HEK293T (cell line): ENCODE results near the gene HMGXB3.

Experiments used
- ARNT ChIP-seq: fragments of 450-650 bp; IDR thresholded peaks from 2 replicates; pipeline ENCODE4 v1.6.1; 2017; ENCODE audit warnings: mild to moderate bottlenecking
- BHLHE40 ChIP-seq: fragments of 450-650 bp; IDR thresholded peaks from 2 replicates; pipeline ENCODE4 v1.6.1; 2016; ENCODE audit warnings: mild to moderate bottlenecking, moderate library complexity, borderline replicate concordance
- ELF4 ChIP-seq: fragments of 450-650 bp; IDR thresholded peaks from 2 replicates; pipeline ENCODE4 v1.6.1; 2017; ENCODE audit warnings: antibody characterized with exemption
- FOXK2 ChIP-seq: fragments of 450-650 bp; IDR thresholded peaks from 2 replicates; pipeline ENCODE4 v1.6.1; 2016; ENCODE audit warnings: mild to moderate bottlenecking
- L3MBTL2 ChIP-seq: fragments of 450-650 bp; conservative IDR thresholded peaks from 2 replicates; pipeline ENCODE4 v1.6.1; 2016; ENCODE audit warnings: mild to moderate bottlenecking
- PKNOX1 ChIP-seq: fragments of 450-650 bp; IDR thresholded peaks from 2 replicates; pipeline ENCODE4 v1.6.1; 2016
- ZNF384 ChIP-seq: fragments of 450-650 bp; IDR thresholded peaks from 2 replicates; pipeline ENCODE4 v1.6.1; 2016

- no peak for TF ChIP-seq ARNT
- no peak for TF ChIP-seq ZNF384
- TF ChIP-seq BHLHE40: no peak
- no peak for TF ChIP-seq PKNOX1
- no peak for TF ChIP-seq ELF4
- no peak for TF ChIP-seq FOXK2
- TF ChIP-seq L3MBTL2: no peak
Observed at GRCh38 chr5:150000990-150001659, 586 bp downstream of the HMGXB3 start.
